ENCODE results near the gene C2orf78.
"Not testable (repeated sequence)": the region's sequence is repeated elsewhere in the genome, so short reads cannot be mapped to it uniquely, and the experiment has no call there.

The C2orf78 gene

DNA sequence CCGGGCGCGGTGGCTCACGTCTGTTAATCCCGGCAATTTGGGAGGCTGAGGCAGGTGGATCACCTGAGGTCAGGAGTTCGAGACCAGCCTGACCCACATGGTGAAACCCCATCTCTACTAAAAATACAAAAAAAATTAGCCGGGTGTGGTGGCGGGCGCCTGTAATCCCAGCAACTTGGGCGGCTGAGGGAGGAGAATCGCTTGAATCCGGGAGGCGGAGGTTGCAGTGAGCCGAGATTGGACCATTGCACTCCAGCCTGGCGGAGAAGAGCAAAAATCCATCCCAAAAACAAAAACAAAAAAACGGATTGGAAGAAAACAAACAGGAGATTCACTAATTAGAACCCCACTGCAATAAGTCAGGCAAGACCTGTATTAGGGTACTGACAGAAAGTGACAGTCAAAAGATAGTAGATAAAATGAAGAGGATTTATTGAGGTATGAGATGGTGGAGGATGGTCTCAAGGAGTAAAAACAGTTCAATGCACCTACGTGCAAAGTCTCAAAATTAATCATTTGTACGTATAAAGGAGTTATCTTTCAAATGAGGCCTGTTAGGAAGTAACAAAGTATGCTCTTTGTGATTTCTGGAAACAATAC lies 5.0 kb upstream of the C2orf78 start:
- not testable (repeated sequence) for H3K9me3 ChIP-seq (ENCODE audit: control insufficient read depth, low read length); H3K27me3 ChIP-seq (replicated peaks; ENCODE audit: control insufficient read depth, insufficient read depth, low read length, poor library complexity, severe bottlenecking); DNase-seq
- Histone ChIP-seq H3K36me3 (ENCODE audit: control insufficient read depth, insufficient read depth, low read length) (peaks cover 19% of the 10 kb centered on the region), H3K4me3 (ENCODE audit: insufficient read depth, low read depth, low read length, poor library complexity, severe bottlenecking) (peak overlapping the region; percentile 84), H3K4me1 (ENCODE audit: control insufficient read depth, insufficient read depth, low read length, poor library complexity, severe bottlenecking) (peaks cover 13% of the 10 kb centered on the region), H3K27ac (ENCODE audit: insufficient read depth, low read length, poor library complexity, severe bottlenecking) (peak overlapping the region; percentile 95)

DNA sequence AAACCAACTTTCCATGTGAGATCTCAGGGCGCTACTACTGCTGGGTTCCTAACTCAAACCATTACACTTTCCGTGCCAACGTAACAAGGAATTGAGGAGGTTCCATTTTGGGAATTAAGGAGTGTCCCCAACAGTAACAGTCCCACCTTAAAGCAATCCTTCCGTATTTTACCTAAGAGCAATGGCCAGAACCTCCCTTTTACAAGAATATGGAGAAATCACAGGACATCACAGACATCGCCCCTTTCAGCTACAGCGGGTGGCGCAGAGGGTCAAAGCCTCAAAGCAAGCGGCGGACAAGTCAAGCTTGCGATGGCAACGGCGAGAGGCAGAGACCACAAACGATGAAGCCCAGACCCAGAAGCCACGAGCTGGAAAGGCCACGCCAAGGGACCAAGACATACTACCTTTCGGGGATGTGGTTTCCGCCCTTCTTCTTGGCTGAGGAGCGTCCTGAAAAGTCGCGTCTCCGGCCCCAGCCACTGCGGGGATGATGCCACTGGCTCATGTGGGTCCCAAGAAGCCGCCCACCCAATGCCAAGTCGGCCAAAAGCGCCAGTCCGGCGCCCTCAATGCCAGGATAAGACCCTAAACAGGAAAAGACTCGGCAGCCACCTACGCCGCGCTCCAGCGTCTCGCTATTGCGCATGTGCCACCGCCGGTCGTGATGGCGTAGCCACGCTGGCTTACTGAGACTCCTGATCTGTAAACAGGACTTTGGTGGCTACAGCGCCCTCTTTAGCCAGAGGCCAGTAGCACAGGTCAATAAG lies 4.3 kb upstream of the C2orf78 start, which contains the start of gene DUSP11:
TSS of gene DUSP11 (minus strand) at position 637 of the 770 bp plus-strand sequence. CDS start at position 508, 129 bp downstream.
- H3K27ac ChIP-seq (ENCODE audit: insufficient read depth, low read length, poor library complexity, severe bottlenecking), result peak within 1 kb of the TSS; percentile 95
- peak; percentile 89 to 94 (median 94) for DNase-seq
- H3K36me3 ChIP-seq (ENCODE audit: control insufficient read depth, insufficient read depth, low read length), result peaks cover 12% of the 10 kb centered on the region
- peak within 1 kb of the TSS; percentile 84 for H3K4me3 ChIP-seq (ENCODE audit: insufficient read depth, low read depth, low read length, poor library complexity, severe bottlenecking)
- no peaks in the 10 kb centered on the region for H3K9me3 ChIP-seq (ENCODE audit: control insufficient read depth, low read length)
- H3K27me3 ChIP-seq (replicated peaks; ENCODE audit: control insufficient read depth, insufficient read depth, low read length, poor library complexity, severe bottlenecking), result no peaks in the 10 kb centered on the region
- H3K4me1 ChIP-seq (ENCODE audit: control insufficient read depth, insufficient read depth, low read length, poor library complexity, severe bottlenecking), result peaks cover 13% of the 10 kb centered on the region

DNA sequence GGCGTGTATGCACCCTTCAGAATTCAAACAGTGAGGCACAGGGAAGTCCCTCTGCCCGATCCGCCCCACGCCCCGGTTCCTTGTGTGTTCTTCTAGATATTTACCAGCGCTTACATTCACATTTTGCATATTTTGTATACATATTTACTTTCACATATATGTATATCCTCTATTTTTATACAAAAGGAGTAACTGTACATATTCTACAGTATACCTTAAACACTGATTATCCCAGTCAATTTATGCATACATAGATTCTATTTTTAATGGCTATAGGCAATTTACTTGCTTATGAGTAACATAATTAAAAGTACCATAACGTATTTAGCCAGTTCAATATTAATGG lies 3.8 kb upstream of the C2orf78 start:
- H3K27ac ChIP-seq (ENCODE audit: insufficient read depth, low read length, poor library complexity, severe bottlenecking), result peak overlapping the region; percentile 95
- H3K9me3 ChIP-seq (ENCODE audit: control insufficient read depth, low read length), result no peaks in the 10 kb centered on the region
- peaks cover 9% of the 10 kb centered on the region for H3K36me3 ChIP-seq (ENCODE audit: control insufficient read depth, insufficient read depth, low read length)
- H3K27me3 ChIP-seq (replicated peaks; ENCODE audit: control insufficient read depth, insufficient read depth, low read length, poor library complexity, severe bottlenecking), result no peaks in the 10 kb centered on the region
- DNase-seq, result no peak
- H3K4me3 ChIP-seq (ENCODE audit: insufficient read depth, low read depth, low read length, poor library complexity, severe bottlenecking), result no peak overlapping the region
- H3K4me1 ChIP-seq (ENCODE audit: control insufficient read depth, insufficient read depth, low read length, poor library complexity, severe bottlenecking), result peaks cover 13% of the 10 kb centered on the region

DNA sequence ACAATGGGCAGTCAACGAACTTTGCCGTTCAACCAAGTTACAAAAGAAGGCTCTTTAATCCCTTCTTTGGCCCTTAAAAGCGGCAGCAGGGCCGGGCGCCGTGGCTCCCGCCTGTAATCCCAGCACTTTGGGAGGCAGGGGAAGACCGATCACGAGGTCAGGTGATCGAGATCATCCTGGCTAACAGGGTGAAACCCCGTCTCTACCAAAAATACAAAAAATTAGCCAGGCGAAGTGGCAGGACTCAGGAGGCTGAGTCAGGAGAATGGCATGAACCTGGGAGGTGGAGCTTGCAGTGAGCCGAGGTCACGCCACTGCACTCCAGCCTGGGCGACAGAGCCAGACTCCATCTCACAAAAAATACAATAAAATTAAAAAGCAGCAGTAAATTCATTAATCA lies 581 bp upstream of the C2orf78 start:
- not testable (repeated sequence) for H3K27me3 ChIP-seq (replicated peaks; ENCODE audit: control insufficient read depth, insufficient read depth, low read length, poor library complexity, severe bottlenecking); H3K9me3 ChIP-seq (ENCODE audit: control insufficient read depth, low read length); H3K27ac ChIP-seq (ENCODE audit: insufficient read depth, low read length, poor library complexity, severe bottlenecking); H3K4me1 ChIP-seq (ENCODE audit: control insufficient read depth, insufficient read depth, low read length, poor library complexity, severe bottlenecking); H3K36me3 ChIP-seq (ENCODE audit: control insufficient read depth, insufficient read depth, low read length); H3K4me3 ChIP-seq (ENCODE audit: insufficient read depth, low read depth, low read length, poor library complexity, severe bottlenecking); DNase-seq

DNA sequence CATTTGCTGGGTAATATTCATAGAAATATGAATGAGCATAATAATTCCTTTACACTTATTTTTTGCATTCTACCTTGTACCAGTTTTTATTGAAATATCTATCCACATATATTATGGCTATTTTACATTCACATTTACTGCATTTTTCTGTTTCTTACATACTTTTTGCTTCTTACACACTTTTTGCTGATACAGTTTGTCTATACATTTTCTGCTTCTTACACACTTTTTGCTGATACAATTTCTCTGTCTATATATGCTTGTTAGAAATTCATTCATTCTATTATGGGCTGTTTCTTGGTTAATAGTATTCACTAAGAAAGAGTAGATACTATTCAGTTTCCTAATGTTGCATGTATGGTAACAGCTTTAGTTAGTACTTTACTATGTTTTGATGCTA lies 27.9 kb downstream of the C2orf78 start:
- Histone ChIP-seq H3K27me3 (replicated peaks; ENCODE audit: control insufficient read depth, insufficient read depth, low read length, poor library complexity, severe bottlenecking) (no peaks in the 10 kb centered on the region), H3K9me3 (ENCODE audit: control insufficient read depth, low read length) (no peaks in the 10 kb centered on the region), H3K27ac (ENCODE audit: insufficient read depth, low read length, poor library complexity, severe bottlenecking) (no peak overlapping the region), H3K4me3 (ENCODE audit: insufficient read depth, low read depth, low read length, poor library complexity, severe bottlenecking) (no peak overlapping the region), H3K36me3 (ENCODE audit: control insufficient read depth, insufficient read depth, low read length) (no peaks in the 10 kb centered on the region), H3K4me1 (ENCODE audit: control insufficient read depth, insufficient read depth, low read length, poor library complexity, severe bottlenecking) (no peaks in the 10 kb centered on the region)
- no peak for DNase-seq

DNA sequence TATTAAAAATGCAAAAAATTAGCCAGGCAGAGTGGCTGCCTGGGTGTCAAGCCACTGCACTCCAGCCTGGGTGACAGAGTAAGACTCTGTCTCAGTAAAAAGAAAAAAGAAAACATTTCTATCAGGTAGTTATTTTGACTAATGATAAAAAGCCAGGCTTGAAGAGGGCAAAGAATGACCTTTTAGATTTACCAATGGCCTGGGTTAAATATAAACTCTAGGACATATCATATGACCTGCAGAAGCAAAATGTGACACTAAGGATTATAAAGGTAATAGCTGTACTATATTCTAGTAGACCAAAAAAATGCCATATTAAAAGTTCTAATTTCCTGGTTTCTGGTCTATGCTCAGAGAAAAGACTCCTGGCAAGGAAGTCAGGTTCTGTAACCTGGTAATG lies 28.7 kb downstream of the C2orf78 start:
- H3K9me3 ChIP-seq (ENCODE audit: control insufficient read depth, low read length), result no peaks in the 10 kb centered on the region
- H3K27me3 ChIP-seq (replicated peaks; ENCODE audit: control insufficient read depth, insufficient read depth, low read length, poor library complexity, severe bottlenecking), result no peaks in the 10 kb centered on the region
- no peak overlapping the region for H3K4me3 ChIP-seq (ENCODE audit: insufficient read depth, low read depth, low read length, poor library complexity, severe bottlenecking)
- DNase-seq, result no peak
- no peak overlapping the region for H3K27ac ChIP-seq (ENCODE audit: insufficient read depth, low read length, poor library complexity, severe bottlenecking)
- no peaks in the 10 kb centered on the region for H3K4me1 ChIP-seq (ENCODE audit: control insufficient read depth, insufficient read depth, low read length, poor library complexity, severe bottlenecking)
- no peaks in the 10 kb centered on the region for H3K36me3 ChIP-seq (ENCODE audit: control insufficient read depth, insufficient read depth, low read length)

DNA sequence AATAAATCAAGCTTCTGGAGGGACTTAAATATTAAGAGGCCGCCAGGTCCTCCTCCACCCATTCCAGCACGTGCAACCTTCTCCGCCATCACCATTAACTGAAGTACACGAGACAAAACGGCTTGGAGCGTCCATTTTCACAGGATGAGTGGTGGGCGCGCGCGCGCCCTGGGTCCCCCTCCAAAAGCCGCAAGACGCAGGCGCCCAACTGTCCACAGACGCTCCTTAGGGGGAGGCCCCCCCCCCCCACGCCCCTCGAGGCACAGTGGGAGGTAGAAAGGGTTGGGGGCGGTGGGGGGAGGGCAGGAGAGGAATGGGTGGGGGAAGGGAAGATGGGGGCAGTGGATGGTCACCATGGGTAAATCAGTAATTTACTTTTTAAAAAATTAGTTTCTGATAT lies 34.3 kb downstream of the C2orf78 start:
- no peaks in the 10 kb centered on the region for H3K4me1 ChIP-seq (ENCODE audit: control insufficient read depth, insufficient read depth, low read length, poor library complexity, severe bottlenecking)
- no peaks in the 10 kb centered on the region for H3K9me3 ChIP-seq (ENCODE audit: control insufficient read depth, low read length)
- no peak overlapping the region for H3K4me3 ChIP-seq (ENCODE audit: insufficient read depth, low read depth, low read length, poor library complexity, severe bottlenecking)
- no peaks in the 10 kb centered on the region for H3K27me3 ChIP-seq (replicated peaks; ENCODE audit: control insufficient read depth, insufficient read depth, low read length, poor library complexity, severe bottlenecking)
- H3K36me3 ChIP-seq (ENCODE audit: control insufficient read depth, insufficient read depth, low read length), result no peaks in the 10 kb centered on the region
- no peak for DNase-seq
- H3K27ac ChIP-seq (ENCODE audit: insufficient read depth, low read length, poor library complexity, severe bottlenecking), result no peak overlapping the region

DNA sequence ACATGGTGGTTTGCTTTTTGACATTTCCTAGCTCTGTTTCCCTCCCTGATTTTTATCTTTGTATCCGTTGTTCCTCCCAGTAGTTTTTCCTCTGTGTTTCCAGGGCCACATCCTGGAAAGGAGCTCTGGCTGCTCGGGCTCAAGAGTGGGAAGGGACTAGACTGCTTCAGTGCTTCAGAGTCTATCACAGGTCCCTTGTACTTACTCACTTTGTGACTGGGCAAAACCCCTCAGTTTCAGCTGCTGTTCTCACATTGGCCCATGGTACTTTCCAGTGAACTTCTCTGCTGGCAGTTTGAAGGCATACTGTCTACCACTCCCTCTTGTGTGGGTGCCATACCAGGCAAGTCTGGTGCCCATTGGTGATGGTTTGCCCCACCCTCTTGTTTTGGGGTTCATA lies 37.2 kb downstream of the C2orf78 start:
- Histone ChIP-seq H3K27ac (ENCODE audit: insufficient read depth, low read length, poor library complexity, severe bottlenecking) (no peak overlapping the region), H3K4me1 (ENCODE audit: control insufficient read depth, insufficient read depth, low read length, poor library complexity, severe bottlenecking) (no peaks in the 10 kb centered on the region), H3K9me3 (ENCODE audit: control insufficient read depth, low read length) (no peaks in the 10 kb centered on the region), H3K36me3 (ENCODE audit: control insufficient read depth, insufficient read depth, low read length) (no peaks in the 10 kb centered on the region), H3K4me3 (ENCODE audit: insufficient read depth, low read depth, low read length, poor library complexity, severe bottlenecking) (no peak overlapping the region), H3K27me3 (replicated peaks; ENCODE audit: control insufficient read depth, insufficient read depth, low read length, poor library complexity, severe bottlenecking) (no peaks in the 10 kb centered on the region)
- no peak for DNase-seq

DNA sequence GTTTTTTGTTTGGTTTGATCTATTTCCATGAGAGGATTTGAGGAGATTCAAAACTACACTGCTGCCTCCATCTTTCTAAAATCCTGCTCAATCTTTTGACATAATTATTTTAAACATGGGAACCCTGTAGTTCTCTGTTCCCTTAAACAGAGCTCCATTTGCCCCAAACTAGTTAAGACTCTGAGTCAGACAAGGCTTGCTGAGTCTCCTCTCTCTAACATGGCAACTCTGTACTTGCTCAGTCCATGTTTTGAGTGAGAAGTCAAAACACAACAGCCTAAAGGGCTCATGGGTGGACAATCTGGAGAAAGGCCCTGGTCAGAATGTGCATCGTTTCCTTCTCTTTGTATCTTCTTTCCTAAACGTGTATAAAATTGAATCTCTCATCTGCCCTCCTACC lies 37.7 kb downstream of the C2orf78 start:
- H3K27me3 ChIP-seq (replicated peaks; ENCODE audit: control insufficient read depth, insufficient read depth, low read length, poor library complexity, severe bottlenecking), result no peaks in the 10 kb centered on the region
- no peak for DNase-seq
- no peaks in the 10 kb centered on the region for H3K36me3 ChIP-seq (ENCODE audit: control insufficient read depth, insufficient read depth, low read length)
- H3K27ac ChIP-seq (ENCODE audit: insufficient read depth, low read length, poor library complexity, severe bottlenecking), result no peak overlapping the region
- H3K9me3 ChIP-seq (ENCODE audit: control insufficient read depth, low read length), result no peaks in the 10 kb centered on the region
- H3K4me3 ChIP-seq (ENCODE audit: insufficient read depth, low read depth, low read length, poor library complexity, severe bottlenecking), result no peak overlapping the region
- no peaks in the 10 kb centered on the region for H3K4me1 ChIP-seq (ENCODE audit: control insufficient read depth, insufficient read depth, low read length, poor library complexity, severe bottlenecking)

DNA sequence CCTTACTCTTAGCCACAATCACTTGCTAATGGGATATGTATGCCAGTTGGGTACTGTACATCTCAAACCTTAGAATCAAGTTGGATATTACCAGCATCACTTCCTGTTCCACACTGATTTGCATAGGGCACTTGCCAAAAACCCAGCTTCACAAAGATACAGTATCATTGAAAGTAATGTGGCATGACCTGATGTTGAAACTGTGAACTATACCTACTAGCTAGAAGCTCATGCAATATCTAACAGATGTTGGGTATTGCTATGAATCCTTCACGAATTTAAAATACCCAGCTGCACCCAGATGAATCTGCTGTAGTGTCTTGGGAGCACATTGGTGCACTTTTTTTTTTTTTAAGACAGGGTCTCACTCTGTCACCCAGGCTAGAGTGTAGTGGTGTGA lies 38.3 kb downstream of the C2orf78 start:
- H3K4me1 ChIP-seq (ENCODE audit: control insufficient read depth, insufficient read depth, low read length, poor library complexity, severe bottlenecking), result no peaks in the 10 kb centered on the region
- no peaks in the 10 kb centered on the region for H3K27me3 ChIP-seq (replicated peaks; ENCODE audit: control insufficient read depth, insufficient read depth, low read length, poor library complexity, severe bottlenecking)
- H3K9me3 ChIP-seq (ENCODE audit: control insufficient read depth, low read length), result no peaks in the 10 kb centered on the region
- no peaks in the 10 kb centered on the region for H3K36me3 ChIP-seq (ENCODE audit: control insufficient read depth, insufficient read depth, low read length)
- H3K27ac ChIP-seq (ENCODE audit: insufficient read depth, low read length, poor library complexity, severe bottlenecking), result no peak overlapping the region
- no peak overlapping the region for H3K4me3 ChIP-seq (ENCODE audit: insufficient read depth, low read depth, low read length, poor library complexity, severe bottlenecking)
- no peak for DNase-seq

All from effector memory CD4-positive, alpha-beta T cell (primary cell).